Tibial nerve (tissue), 4 donors: ENCODE results near the gene NAE1. TPM values are rescaled to one million over a fixed set of nuclear protein-coding genes. Genes with fewer than 3 reads are reported as not detected.

Experiments used
- total RNA-seq, 4 donors: library from RNA; depleted of rRNA; stranded (reverse); fragments of >200 nt; gene quantifications; one replicate each; pipeline ENCODE4 v1.1.0, GENCODE V29; 2016

The NAE1 gene
- total RNA-seq, 4 donors from 2014 or later, result 29.4 to 45.7 (median 34.6) TPM

Other genes with a start within 250 kb of the NAE1 start
- gene CMTM3, start 226.3 kb downstream of the NAE1 start, total RNA-seq, result 10 to 100 TPM; 19.3 to 43.9 (median 38.5) TPM
- gene CMTM4, start 134.2 kb downstream of the NAE1 start, total RNA-seq, result 10 to 100 TPM; 14.2 to 22.7 (median 19.6) TPM
- 100 to 1,000 TPM; 248 to 363 (median 266) TPM for gene DYNC1LI2, start 79.4 kb downstream of the NAE1 start, total RNA-seq
- not detected for gene TERB1, start 29.4 kb downstream of the NAE1 start, total RNA-seq
- gene CA7, start 13.4 kb upstream of the NAE1 start, total RNA-seq, result not detected
- 10 to 100 TPM; 12.3 to 29.9 (median 15.5) TPM for gene PDP2, start 49.5 kb upstream of the NAE1 start, total RNA-seq
- 1 to 10 TPM in 2 of 4 donors, under 1 TPM in 2; 0.30 to 2.5 (median 1.4) TPM for gene CDH16, start 87.9 kb upstream of the NAE1 start, total RNA-seq
- 100 to 1,000 TPM in 3 of 4 donors, 10 to 100 TPM in 1; 23.7 to 132 (median 109) TPM for gene RRAD, start 94.6 kb upstream of the NAE1 start, total RNA-seq
- 100 to 1,000 TPM in 2 of 4 donors, 10 to 100 TPM in 2; 57.1 to 111 (median 89.9) TPM for gene CIAO2B, start 103.4 kb upstream of the NAE1 start, total RNA-seq
- 10 to 100 TPM; 29.2 to 45.0 (median 34.4) TPM for gene CES2, start 104.5 kb upstream of the NAE1 start, total RNA-seq
- gene CES3, start 130.3 kb upstream of the NAE1 start, total RNA-seq, result 1 to 10 TPM in 2 of 4 donors, under 1 TPM in 2; 0.21 to 9.2 (median 0.81) TPM
- 10 to 100 TPM; 18.6 to 24.7 (median 21.2) TPM for gene CES4A, start 157.6 kb upstream of the NAE1 start, total RNA-seq
- 10 to 100 TPM; 46.7 to 70.5 (median 59.9) TPM for gene CBFB, start 198.2 kb upstream of the NAE1 start, total RNA-seq